Measurements from ENCODE around the gene VIPAS39.

DNA sequence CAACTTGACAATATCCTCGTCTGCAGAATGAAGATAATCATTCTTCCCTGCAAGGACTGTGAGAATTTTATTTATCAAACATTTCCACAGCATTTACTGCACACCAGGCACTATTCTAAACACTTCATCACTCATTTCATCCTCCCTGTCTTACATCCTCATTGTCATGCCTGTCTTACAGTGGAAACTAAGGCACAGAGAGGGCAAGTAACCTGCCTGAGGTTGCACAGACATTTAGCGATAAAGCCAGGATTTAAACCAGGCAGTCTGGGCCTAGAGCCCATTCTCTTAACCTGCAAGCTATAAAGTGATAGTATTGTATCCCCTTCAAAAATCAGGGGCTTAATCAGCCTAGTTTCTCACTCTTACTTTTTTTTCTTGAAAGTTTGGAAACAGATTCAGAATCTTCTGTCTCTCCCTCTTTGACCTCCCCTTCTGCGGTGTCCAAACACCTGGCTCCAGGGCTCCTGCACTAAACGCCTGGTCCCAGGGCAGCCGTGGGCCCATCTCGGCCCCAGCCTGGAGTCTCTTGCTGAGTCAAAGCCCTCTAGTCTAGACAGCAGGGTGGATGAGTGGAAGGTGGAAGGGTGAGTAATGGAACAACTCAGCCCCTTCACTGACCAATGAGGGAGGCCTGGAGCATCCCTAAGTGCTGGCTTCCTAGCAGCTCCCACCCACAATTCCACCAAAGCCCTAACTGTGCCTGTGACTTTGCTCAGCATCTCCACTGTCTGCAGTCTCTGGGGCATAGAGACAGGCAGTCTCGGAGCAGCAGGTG lies 28.7 kb upstream of the VIPAS39 start:
- TF ChIP-seq, protein P1, sequence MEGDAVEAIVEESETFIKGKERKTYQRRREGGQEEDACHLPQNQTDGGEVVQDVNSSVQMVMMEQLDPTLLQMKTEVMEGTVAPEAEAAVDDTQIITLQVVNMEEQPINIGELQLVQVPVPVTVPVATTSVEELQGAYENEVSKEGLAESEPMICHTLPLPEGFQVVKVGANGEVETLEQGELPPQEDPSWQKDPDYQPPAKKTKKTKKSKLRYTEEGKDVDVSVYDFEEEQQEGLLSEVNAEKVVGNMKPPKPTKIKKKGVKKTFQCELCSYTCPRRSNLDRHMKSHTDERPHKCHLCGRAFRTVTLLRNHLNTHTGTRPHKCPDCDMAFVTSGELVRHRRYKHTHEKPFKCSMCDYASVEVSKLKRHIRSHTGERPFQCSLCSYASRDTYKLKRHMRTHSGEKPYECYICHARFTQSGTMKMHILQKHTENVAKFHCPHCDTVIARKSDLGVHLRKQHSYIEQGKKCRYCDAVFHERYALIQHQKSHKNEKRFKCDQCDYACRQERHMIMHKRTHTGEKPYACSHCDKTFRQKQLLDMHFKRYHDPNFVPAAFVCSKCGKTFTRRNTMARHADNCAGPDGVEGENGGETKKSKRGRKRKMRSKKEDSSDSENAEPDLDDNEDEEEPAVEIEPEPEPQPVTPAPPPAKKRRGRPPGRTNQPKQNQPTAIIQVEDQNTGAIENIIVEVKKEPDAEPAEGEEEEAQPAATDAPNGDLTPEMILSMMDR (conservative IDR thresholded peaks at IDR 0.05): no peak
- TF ChIP-seq EZH2 (IDR thresholded peaks at IDR 0.05; ENCODE audit: low read depth): no peak

Measured in PC-9 (cell line).